Thyroid gland (tissue), 4 donors: ENCODE results near the gene ZNF862.

Experiments
- POLR2A ChIP-seq, 2 donors: fragments of 450-650 bp; IDR thresholded peaks; one replicate each; pipeline ENCODE4 v1.6.1; 2017; ENCODE audit warnings: antibody characterized with exemption in 2 of 2, mild to moderate bottlenecking in 2 of 2, moderate library complexity in 1 of 2
- TF ChIP-seq, protein P1 (sequence below), 6 experiments: fragments of 200-600 bp in 3 of 6; fragments of 450-650 bp in 3 of 6; sonication (generic) in 3 of 6; IDR thresholded peaks; one replicate each; pipeline ENCODE4 v1.5.1; 2016 to 2019; ENCODE audit warnings: antibody characterized with exemption in 6 of 6, mild to moderate bottlenecking in 2 of 6, inconsistent platforms in 1 of 6, moderate library complexity in 1 of 6

DNA sequence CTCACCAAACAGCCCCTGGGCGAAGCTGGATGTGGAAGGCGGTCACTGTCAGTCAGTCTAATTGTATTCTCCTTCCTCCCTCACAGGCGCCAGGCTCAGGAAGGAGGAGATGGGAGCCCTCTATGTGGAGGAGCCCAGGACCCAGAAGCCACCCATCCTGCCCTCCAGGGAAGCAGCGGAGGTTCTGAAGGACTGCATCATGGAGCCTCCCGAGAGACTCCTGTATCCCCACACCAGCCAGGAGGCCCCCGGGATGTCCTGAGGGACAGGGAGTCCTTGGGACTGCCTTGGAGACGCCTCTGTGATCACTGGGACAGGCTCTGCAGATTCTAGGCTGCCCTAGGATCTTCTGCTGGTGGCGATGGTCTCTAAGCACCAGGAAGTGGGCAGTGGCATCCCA lies 25.8 kb downstream of the ZNF862 start:
- TF ChIP-seq POLR2A (IDR thresholded peaks at IDR 0.05) = no peak
- TF ChIP-seq, protein P1, sequence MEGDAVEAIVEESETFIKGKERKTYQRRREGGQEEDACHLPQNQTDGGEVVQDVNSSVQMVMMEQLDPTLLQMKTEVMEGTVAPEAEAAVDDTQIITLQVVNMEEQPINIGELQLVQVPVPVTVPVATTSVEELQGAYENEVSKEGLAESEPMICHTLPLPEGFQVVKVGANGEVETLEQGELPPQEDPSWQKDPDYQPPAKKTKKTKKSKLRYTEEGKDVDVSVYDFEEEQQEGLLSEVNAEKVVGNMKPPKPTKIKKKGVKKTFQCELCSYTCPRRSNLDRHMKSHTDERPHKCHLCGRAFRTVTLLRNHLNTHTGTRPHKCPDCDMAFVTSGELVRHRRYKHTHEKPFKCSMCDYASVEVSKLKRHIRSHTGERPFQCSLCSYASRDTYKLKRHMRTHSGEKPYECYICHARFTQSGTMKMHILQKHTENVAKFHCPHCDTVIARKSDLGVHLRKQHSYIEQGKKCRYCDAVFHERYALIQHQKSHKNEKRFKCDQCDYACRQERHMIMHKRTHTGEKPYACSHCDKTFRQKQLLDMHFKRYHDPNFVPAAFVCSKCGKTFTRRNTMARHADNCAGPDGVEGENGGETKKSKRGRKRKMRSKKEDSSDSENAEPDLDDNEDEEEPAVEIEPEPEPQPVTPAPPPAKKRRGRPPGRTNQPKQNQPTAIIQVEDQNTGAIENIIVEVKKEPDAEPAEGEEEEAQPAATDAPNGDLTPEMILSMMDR (IDR thresholded peaks at IDR 0.05) = no peak
